Osteoblast (primary cell): ENCODE results near the gene HEPACAM2. TPM values are rescaled to one million over a fixed set of nuclear protein-coding genes. Genes with fewer than 3 reads are reported as not detected.

Source experiments
- DNase-seq: peaks from one replicate; pipeline ENCODE4 v3.0.0; 2011; ENCODE audit warnings: low spot score, mixed read lengths; ENCODE audit not compliant: insufficient read length; ENCODE audit errors: missing footprints
- H2AFZ ChIP-seq: 2 replicates; pipeline ENCODE4 v1.6.0; 2011; ENCODE audit warnings: mild to moderate bottlenecking, low read length
- H3K27ac ChIP-seq: 2 replicates; pipeline ENCODE4 v1.5.1; 2011; ENCODE audit warnings: mild to moderate bottlenecking, low read depth, low read length, moderate library complexity
- H3K27me3 ChIP-seq: 2 replicates; pipeline ENCODE4 v1.6.0; 2012; ENCODE audit warnings: mild to moderate bottlenecking, control low read depth, inconsistent platforms, low read length, moderate library complexity; ENCODE audit not compliant: insufficient read depth
- H3K36me3 ChIP-seq: 2 replicates; pipeline ENCODE4 v1.5.1; 2011; ENCODE audit warnings: mild to moderate bottlenecking, low read length, control low read depth, moderate library complexity; ENCODE audit not compliant: insufficient read depth
- H3K4me1 ChIP-seq: 2 replicates; pipeline ENCODE4 v1.5.1; 2011; ENCODE audit warnings: mild to moderate bottlenecking, low read length, control low read depth, moderate library complexity; ENCODE audit not compliant: insufficient read depth
- H3K4me2 ChIP-seq: 2 replicates; pipeline ENCODE4 v1.6.0; 2011; ENCODE audit warnings: mild to moderate bottlenecking, low read length; ENCODE audit not compliant: insufficient read depth
- H3K4me3 ChIP-seq: fragments of 200-600 bp; sonication (generic); 3 replicates; pipeline ENCODE4 v1.5.1; 2012; ENCODE audit warnings: mild to moderate bottlenecking, low read length, inconsistent platforms; ENCODE audit not compliant: insufficient read depth
- H3K79me2 ChIP-seq: 2 replicates; pipeline ENCODE4 v1.6.0; 2012; ENCODE audit warnings: mild to moderate bottlenecking, low read length, control low read depth, inconsistent platforms; ENCODE audit not compliant: insufficient read depth
- H3K9me3 ChIP-seq: 2 replicates; pipeline ENCODE4 v1.5.1; 2011; ENCODE audit warnings: low read depth, low read length, control low read depth
- H4K20me1 ChIP-seq: 2 replicates; pipeline ENCODE4 v1.6.0; 2012; ENCODE audit warnings: mild to moderate bottlenecking, low read length, control low read depth; ENCODE audit not compliant: insufficient read depth
- CTCF ChIP-seq: IDR thresholded peaks from 2 replicates; pipeline ENCODE4 v1.5.1; 2011; ENCODE audit warnings: mild to moderate bottlenecking, low read depth, low read length, moderate library complexity; ENCODE audit errors: extremely low read depth
- total RNA-seq: library from RNA; depleted of rRNA; stranded (reverse); fragments of >200 nt; gene quantifications from 2 replicates; pipeline ENCODE4 v1.2.3, GENCODE V29; 2012

Gene HEPACAM2
- total RNA-seq, 1 donor: under 0.01 TPM

GRCh38 chr7:93231799-93232672 lies 5.8 kb upstream of the HEPACAM2 start, which contains the start of gene VPS50:
Gene VPS50 (plus strand): TSS chr7:93232366. CDS start chr7:93232468, 102 bp downstream.
- peak within 1 kb of the TSS; percentile 44 for H3K27ac ChIP-seq
- TF ChIP-seq CTCF: no peak

GRCh38 chr7:93231259-93231658 lies 5.0 kb upstream of the HEPACAM2 start:
- peak overlapping the region; percentile 98 for H2AFZ ChIP-seq
- H3K27ac ChIP-seq: no peak overlapping the region
- H3K27me3 ChIP-seq: peaks cover 2% of the 10 kb centered on the region
- peaks cover 13% of the 10 kb centered on the region for H3K4me1 ChIP-seq
- DNase-seq: no peak
- H3K9me3 ChIP-seq: no peaks in the 10 kb centered on the region
- no peak for TF ChIP-seq CTCF
- H4K20me1 ChIP-seq: no peaks in the 10 kb centered on the region
- peak overlapping the region; percentile 87 for H3K4me3 ChIP-seq
- H3K36me3 ChIP-seq: no peaks in the 10 kb centered on the region
- H3K79me2 ChIP-seq: peaks cover 36% of the 10 kb centered on the region
- peak overlapping the region; percentile 98 for H3K4me2 ChIP-seq

More at GRCh38 chr7:93231799-93232672, 5.8 kb upstream of the HEPACAM2 start, which contains the start of gene VPS50:
- H3K36me3 ChIP-seq: no peaks in the 10 kb centered on the region
- H4K20me1 ChIP-seq: no peaks in the 10 kb centered on the region
- H2AFZ ChIP-seq: peak within 1 kb of the TSS; percentile 98
- H3K4me2 ChIP-seq: peak within 1 kb of the TSS; percentile 98
- no peaks in the 10 kb centered on the region for H3K27me3 ChIP-seq
- H3K4me3 ChIP-seq: peak within 1 kb of the TSS; percentile 87
- H3K9me3 ChIP-seq: no peaks in the 10 kb centered on the region
- peaks cover 37% of the 10 kb centered on the region for H3K79me2 ChIP-seq
- peak; percentile 95 for DNase-seq
- H3K4me1 ChIP-seq: peaks cover 13% of the 10 kb centered on the region

GRCh38 chr7:93228302-93228701 lies 2.0 kb upstream of the HEPACAM2 start:
- Histone ChIP-seq H3K27ac (no peak overlapping the region), H3K36me3 (no peaks in the 10 kb centered on the region), H3K4me3 (no peak overlapping the region), H2AFZ (no peak overlapping the region), H3K4me1 (peaks cover 13% of the 10 kb centered on the region), H3K27me3 (peaks cover 11% of the 10 kb centered on the region), H4K20me1 (no peaks in the 10 kb centered on the region), H3K4me2 (no peak overlapping the region), H3K79me2 (peaks cover 10% of the 10 kb centered on the region), H3K9me3 (no peaks in the 10 kb centered on the region)
- peak; percentile 65 for TF ChIP-seq CTCF
- no peak for DNase-seq

- no peak for DNase-seq
- H3K27ac ChIP-seq: no peak overlapping the region
- no peaks in the 10 kb centered on the region for H3K9me3 ChIP-seq
- H4K20me1 ChIP-seq: no peaks in the 10 kb centered on the region
- H3K4me1 ChIP-seq: no peaks in the 10 kb centered on the region
- H3K36me3 ChIP-seq: no peaks in the 10 kb centered on the region
- no peak for TF ChIP-seq CTCF
- H3K4me3 ChIP-seq: no peak overlapping the region
- no peak overlapping the region for H3K4me2 ChIP-seq
- peaks cover 34% of the 10 kb centered on the region for H3K27me3 ChIP-seq
- H2AFZ ChIP-seq: no peak overlapping the region
- no peaks in the 10 kb centered on the region for H3K79me2 ChIP-seq
Observed at GRCh38 chr7:93219868-93220267, 6.4 kb downstream of the HEPACAM2 start.
